Mesenchymal stem cell (in vitro differentiated cells and primary cell): ENCODE data around the gene MXRA7.
"Not testable (repeated sequence)": the region's sequence is repeated elsewhere in the genome, so short reads cannot be mapped to it uniquely, and the experiment has no call there.

Source experiments
- DNase-seq: peaks from one replicate; pipeline ENCODE4 v3.0.0-alpha.2; 2013
- H2AFZ ChIP-seq: one replicate; pipeline ENCODE4 v1.6.1; 2013; ENCODE audit warnings: low read depth, mild to moderate bottlenecking, control low read depth, inconsistent platforms, low read length, moderate library complexity
- H2AK5ac ChIP-seq: 2 replicates; pipeline ENCODE4 v1.6.1; 2013; ENCODE audit warnings: low read length, moderate library complexity, mild to moderate bottlenecking, inconsistent platforms; ENCODE audit not compliant: severe bottlenecking
- H2BK120ac ChIP-seq: one replicate; pipeline ENCODE4 v1.6.1; 2013; ENCODE audit warnings: low read depth, mild to moderate bottlenecking, inconsistent platforms, low read length, moderate library complexity
- H2BK12ac ChIP-seq, 2 experiments: one replicate each; pipeline ENCODE4 v1.6.1; 2013; ENCODE audit warnings: inconsistent platforms in 2 of 2, low read length in 2 of 2, mild to moderate bottlenecking in 2 of 2, moderate library complexity in 2 of 2, control low read depth in 1 of 2
- H2BK15ac ChIP-seq: one replicate; pipeline ENCODE4 v1.6.1; 2013; ENCODE audit warnings: mild to moderate bottlenecking, low read depth, inconsistent platforms; ENCODE audit not compliant: poor library complexity, severe bottlenecking
- H2BK5ac ChIP-seq: 2 replicates; pipeline ENCODE4 v1.6.1; 2013; ENCODE audit warnings: low read depth, mild to moderate bottlenecking, low read length, control low read depth, inconsistent platforms; ENCODE audit not compliant: poor library complexity, severe bottlenecking
- H3K14ac ChIP-seq, 2 experiments: one replicate each; pipeline ENCODE4 v1.6.1; 2013; ENCODE audit warnings: inconsistent platforms in 2 of 2, low read length in 2 of 2, control low read depth in 1 of 2, mild to moderate bottlenecking in 1 of 2, moderate library complexity in 1 of 2
- H3K18ac ChIP-seq, 2 experiments: one replicate each; pipeline ENCODE4 v1.6.1; 2013; ENCODE audit warnings: inconsistent platforms in 2 of 2, low read length in 2 of 2, control low read depth in 1 of 2, low read depth in 1 of 2, mild to moderate bottlenecking in 1 of 2
- H3K23ac ChIP-seq, 2 experiments: one replicate each; pipeline ENCODE4 v1.6.1; 2013; ENCODE audit warnings: inconsistent platforms in 2 of 2, low read length in 2 of 2, mild to moderate bottlenecking in 2 of 2, moderate library complexity in 2 of 2, control low read depth in 1 of 2
- H3K27ac ChIP-seq: 2 replicates; pipeline ENCODE4 v1.5.1; 2013; ENCODE audit warnings: mild to moderate bottlenecking, moderate library complexity, low read length, control low read depth, inconsistent platforms; ENCODE audit not compliant: poor library complexity, severe bottlenecking
- H3K27me3 ChIP-seq, 2 experiments: 2 replicates each; pipeline versions ENCODE4 v1.6.1 to v1.7.0; 2013; ENCODE audit warnings: low read length in 2 of 2, mild to moderate bottlenecking in 2 of 2, moderate library complexity in 2 of 2, control low read depth in 1 of 2, inconsistent platforms in 1 of 2; ENCODE audit not compliant: control insufficient read depth in 1 of 2, insufficient read depth in 1 of 2
- H3K36me3 ChIP-seq, 2 experiments: 2 replicates each; pipeline versions ENCODE4 v1.6.1 to v1.7.0; 2013; ENCODE audit warnings: low read length in 2 of 2, control low read depth in 1 of 2, inconsistent platforms in 1 of 2, low read depth in 1 of 2, mild to moderate bottlenecking in 1 of 2; ENCODE audit not compliant: insufficient read depth in 2 of 2, control insufficient read depth in 1 of 2
- H3K4ac ChIP-seq, 2 experiments: one replicate each; pipeline ENCODE4 v1.6.1; 2013; ENCODE audit warnings: inconsistent platforms in 2 of 2, low read length in 2 of 2, mild to moderate bottlenecking in 2 of 2, moderate library complexity in 2 of 2, control low read depth in 1 of 2, low read depth in 1 of 2
- H3K4me1 ChIP-seq: 2 replicates; pipeline ENCODE4 v1.6.1; 2013; ENCODE audit warnings: low read depth, low read length, control low read depth; ENCODE audit not compliant: control insufficient read depth, insufficient read depth
- H3K4me2 ChIP-seq: 2 replicates; pipeline ENCODE4 v1.6.1; 2013; ENCODE audit warnings: low read length, mild to moderate bottlenecking, inconsistent platforms; ENCODE audit not compliant: poor library complexity, severe bottlenecking
- H3K4me3 ChIP-seq, 2 experiments: 2 replicates each; pipeline versions ENCODE4 v1.5.1 to v1.7.0; 2013; ENCODE audit warnings: low read length in 2 of 2, mild to moderate bottlenecking in 2 of 2, control low read depth in 1 of 2, low read depth in 1 of 2; ENCODE audit not compliant: insufficient read depth in 1 of 2
- H3K79me1 ChIP-seq: replicated peaks from 2 replicates; pipeline ENCODE4 v1.6.1; 2013; ENCODE audit warnings: mild to moderate bottlenecking, control low read depth, low read length, inconsistent platforms; ENCODE audit not compliant: poor library complexity, severe bottlenecking
- H3K9ac ChIP-seq: 2 replicates; pipeline ENCODE4 v1.7.0; 2013; ENCODE audit warnings: mild to moderate bottlenecking, low read length, moderate library complexity
- H3K9me3 ChIP-seq: 2 replicates; pipeline ENCODE4 v1.7.0; 2013; ENCODE audit warnings: mild to moderate bottlenecking, low read length; ENCODE audit not compliant: control insufficient read depth
- H4K8ac ChIP-seq: one replicate; pipeline ENCODE4 v1.6.1; 2013; ENCODE audit warnings: inconsistent platforms, mild to moderate bottlenecking, low read length, moderate library complexity
- H4K91ac ChIP-seq: one replicate; pipeline ENCODE4 v1.6.1; 2013; ENCODE audit warnings: mild to moderate bottlenecking, low read length, inconsistent platforms
- WGBS: methylation state at CpG from one replicate; pipeline ENCODE4 v1.1.7; 2013; ENCODE audit warnings: mixed read lengths; 5-methylcytosine and 5-hydroxymethylcytosine counted together

Gene MXRA7

GRCh38 chr17:76641501-76641900, 69.3 kb downstream of the MXRA7 start:
- H3K4me1 ChIP-seq, result peaks cover 5% of the 10 kb centered on the region
- H2AFZ ChIP-seq, result no peak overlapping the region
- H2AK5ac ChIP-seq, result no peak overlapping the region
- H3K4me2 ChIP-seq, result no peak overlapping the region
- no peak overlapping the region for H3K4me3 ChIP-seq
- H3K27ac ChIP-seq, result no peak overlapping the region
- DNase-seq, result no peak
- peaks cover 7% of the 10 kb centered on the region for H3K9me3 ChIP-seq
- H2BK120ac ChIP-seq, result no peak overlapping the region
- no peak overlapping the region for H4K8ac ChIP-seq
- H4K91ac ChIP-seq, result no peak overlapping the region
- no peak overlapping the region for H3K18ac ChIP-seq
- no peak overlapping the region for H2BK12ac ChIP-seq
- H2BK5ac ChIP-seq, result no peak overlapping the region
- H3K14ac ChIP-seq, result no peak overlapping the region
- H3K79me1 ChIP-seq, result no peaks in the 10 kb centered on the region
- 81% methylated on average over 2 of the region's 3 CpGs for WGBS
- H3K4ac ChIP-seq, result no peak overlapping the region
- no peak overlapping the region for H2BK15ac ChIP-seq
- no peaks in the 10 kb centered on the region for H3K36me3 ChIP-seq
- H3K9ac ChIP-seq, result no peak overlapping the region
- peaks cover 3 to 39% of the 10 kb centered on the region in 2 experiments for H3K27me3 ChIP-seq
- no peak overlapping the region for H3K23ac ChIP-seq

- Histone ChIP-seq H3K27me3 (peaks cover 3 to 32% of the 10 kb centered on the region in 2 experiments), H2AK5ac (no peak overlapping the region), H2BK12ac (no peak overlapping the region), H3K9me3 (peaks cover 3% of the 10 kb centered on the region), H2BK5ac (no peak overlapping the region), H3K18ac (no peak overlapping the region), H3K4me2 (no peak overlapping the region), H2BK15ac (no peak overlapping the region), H4K8ac (no peak overlapping the region), H3K4me3 (no peak overlapping the region), H3K4ac (no peak overlapping the region), H3K14ac (no peak overlapping the region), H3K79me1 (no peaks in the 10 kb centered on the region), H3K4me1 (peaks cover 5% of the 10 kb centered on the region), H4K91ac (no peak overlapping the region), H3K27ac (no peak overlapping the region), H3K9ac (no peak overlapping the region), H3K36me3 (no peaks in the 10 kb centered on the region), H3K23ac (no peak overlapping the region), H2BK120ac (no peak overlapping the region), H2AFZ (no peak overlapping the region)
- no CpG with 5 or more reads among the region's 6 CpGs for WGBS
- DNase-seq, result peak; percentile 10
Observed at GRCh38 chr17:76640550-76641380, 70.0 kb downstream of the MXRA7 start.

GRCh38 chr17:76638263-76638662, 72.5 kb downstream of the MXRA7 start:
- Histone ChIP-seq H3K9ac (no peak overlapping the region), H3K27me3 (peaks cover 3 to 13% of the 10 kb centered on the region in 2 experiments), H3K36me3 (no peaks in the 10 kb centered on the region), H2BK12ac (no peak overlapping the region), H2AFZ (no peak overlapping the region), H2AK5ac (no peak overlapping the region), H2BK120ac (no peak overlapping the region), H3K4me2 (no peak overlapping the region), H3K79me1 (no peaks in the 10 kb centered on the region), H2BK5ac (no peak overlapping the region), H3K9me3 (no peaks in the 10 kb centered on the region), H4K8ac (no peak overlapping the region), H2BK15ac (no peak overlapping the region), H4K91ac (no peak overlapping the region), H3K18ac (no peak overlapping the region), H3K14ac (no peak overlapping the region), H3K27ac (no peak overlapping the region), H3K4ac (no peak overlapping the region), H3K4me3 (no peak overlapping the region), H3K23ac (no peak overlapping the region), H3K4me1 (no peaks in the 10 kb centered on the region)
- no peak for DNase-seq
- 96% methylated on average over 8 of the region's 10 CpGs for WGBS

GRCh38 chr17:76636486-76637206, 74.1 kb downstream of the MXRA7 start:
- H2BK15ac ChIP-seq, H2AK5ac ChIP-seq, H2BK12ac ChIP-seq, H3K23ac ChIP-seq, H3K36me3 ChIP-seq, H2AFZ ChIP-seq, H3K9ac ChIP-seq, H3K4me3 ChIP-seq, H3K18ac ChIP-seq, H4K91ac ChIP-seq, H3K14ac ChIP-seq, H3K27ac ChIP-seq, H2BK120ac ChIP-seq, H3K9me3 ChIP-seq, DNase-seq, H3K79me1 ChIP-seq, H3K4me2 ChIP-seq, H3K4me1 ChIP-seq, H4K8ac ChIP-seq, H2BK5ac ChIP-seq: not testable (repeated sequence)
- Histone ChIP-seq H3K4ac (peak overlapping the region in 1 of 2 experiments; percentile 37), H3K27me3 (peaks cover 0 to 12% of the 10 kb centered on the region in 2 experiments)
- 91% methylated on average over 13 of the region's 27 CpGs for WGBS
